AG10803 (cell line): Measurements from ENCODE around the gene INMT.

Experiments
- DNase-seq: peaks from one replicate; pipeline ENCODE4 v3.0.0; 2010; ENCODE audit warnings: low read depth
- H3K4me3 ChIP-seq: 2 replicates; pipeline ENCODE4 v1.5.1; 2011; ENCODE audit warnings: mild to moderate bottlenecking, low read length, control low read depth
- CTCF ChIP-seq: conservative IDR thresholded peaks from 2 replicates; pipeline ENCODE4 v1.5.1; 2011; ENCODE audit warnings: mild to moderate bottlenecking, low read length, control low read depth, inconsistent platforms

The INMT gene

GRCh38 chr7:30733216-30733615, 18.7 kb upstream of the INMT start:
- H3K4me3 ChIP-seq: no peak overlapping the region
- no peak for DNase-seq
- TF ChIP-seq CTCF: no peak

- TF ChIP-seq CTCF: no peak
- DNase-seq: no peak
- no peak overlapping the region for H3K4me3 ChIP-seq
These were observed 18.2 kb upstream of the INMT start for GRCh38 chr7:30733691-30734090.

GRCh38 chr7:30734497-30734896, 17.4 kb upstream of the INMT start:
- no peak overlapping the region for H3K4me3 ChIP-seq
- DNase-seq: no peak
- no peak for TF ChIP-seq CTCF

- no peak for TF ChIP-seq CTCF
These were observed 16.3 kb upstream of the INMT start for GRCh38 chr7:30735631-30736030.

GRCh38 chr7:30736291-30736690, 15.6 kb upstream of the INMT start:
- no peak overlapping the region for H3K4me3 ChIP-seq
- TF ChIP-seq CTCF: no peak
- no peak for DNase-seq

More at GRCh38 chr7:30735631-30736030, 16.3 kb upstream of the INMT start:
- no peak overlapping the region for H3K4me3 ChIP-seq
- no peak for DNase-seq

- DNase-seq: no peak
- H3K4me3 ChIP-seq: no peak overlapping the region
These were observed 13.7 kb upstream of the INMT start for GRCh38 chr7:30738026-30738915.

More at GRCh38 chr7:30738026-30738915, 13.7 kb upstream of the INMT start:
- TF ChIP-seq CTCF: no peak
